HEK293T (cell line): ENCODE measurements around the gene RPL10.

Source experiments
- CTCF ChIA-PET: fragments of 350-600 bp; formaldehyde crosslinking; extraction: SDS; loops from one replicate; lab custom pipeline; 2021; ENCODE audit warnings: antibody characterized with exemption, inconsistent platforms; lab: Yijun Ruan, JAX
- POLR2A ChIA-PET: fragments of 350-600 bp; formaldehyde crosslinking; extraction: SDS; loops from one replicate; lab custom pipeline; 2020; ENCODE audit warnings: antibody characterized with exemption, inconsistent platforms; lab: Yijun Ruan, JAX
- DNase-seq: peaks from one replicate; pipeline ENCODE4 v3.0.0; 2012; ENCODE audit warnings: mixed read lengths; ENCODE audit errors: extremely low spot score
- ARNT ChIP-seq: fragments of 450-650 bp; IDR thresholded peaks from 2 replicates; pipeline ENCODE4 v1.6.1; 2017; ENCODE audit warnings: mild to moderate bottlenecking
- BHLHE40 ChIP-seq: fragments of 450-650 bp; IDR thresholded peaks from 2 replicates; pipeline ENCODE4 v1.6.1; 2016; ENCODE audit warnings: mild to moderate bottlenecking, moderate library complexity, borderline replicate concordance
- CTBP1 ChIP-seq: fragments of 450-650 bp; IDR thresholded peaks from 2 replicates; pipeline ENCODE4 v1.6.1; 2016; ENCODE audit warnings: borderline replicate concordance
- ELF4 ChIP-seq: fragments of 450-650 bp; IDR thresholded peaks from 2 replicates; pipeline ENCODE4 v1.6.1; 2017; ENCODE audit warnings: antibody characterized with exemption
- FOXA1 ChIP-seq: fragments of 450-650 bp; IDR thresholded peaks from 2 replicates; pipeline ENCODE4 v1.6.1; 2016; ENCODE audit warnings: mild to moderate bottlenecking
- FOXK2 ChIP-seq: fragments of 450-650 bp; IDR thresholded peaks from 2 replicates; pipeline ENCODE4 v1.6.1; 2016; ENCODE audit warnings: mild to moderate bottlenecking
- FOXM1 ChIP-seq: fragments of 450-650 bp; IDR thresholded peaks from 2 replicates; pipeline ENCODE4 v1.6.1; 2017; ENCODE audit warnings: mild to moderate bottlenecking, borderline replicate concordance
- HDGF ChIP-seq: fragments of 450-650 bp; IDR thresholded peaks from 2 replicates; pipeline ENCODE4 v1.6.1; 2017; ENCODE audit warnings: antibody characterized with exemption, borderline replicate concordance
- L3MBTL2 ChIP-seq: fragments of 450-650 bp; conservative IDR thresholded peaks from 2 replicates; pipeline ENCODE4 v1.6.1; 2016; ENCODE audit warnings: mild to moderate bottlenecking
- LEF1 ChIP-seq: fragments of 450-650 bp; IDR thresholded peaks from 2 replicates; pipeline ENCODE4 v1.6.1; 2017; ENCODE audit warnings: mild to moderate bottlenecking, borderline replicate concordance
- NFRKB ChIP-seq: fragments of 450-650 bp; IDR thresholded peaks from 2 replicates; pipeline ENCODE4 v1.6.1; 2016; ENCODE audit warnings: mild to moderate bottlenecking, moderate library complexity
- PKNOX1 ChIP-seq: fragments of 450-650 bp; IDR thresholded peaks from 2 replicates; pipeline ENCODE4 v1.6.1; 2016
- SP1 ChIP-seq: fragments of 450-650 bp; IDR thresholded peaks from 2 replicates; pipeline ENCODE4 v1.6.1; 2017
- SUZ12 ChIP-seq: fragments of 450-650 bp; IDR thresholded peaks from 2 replicates; pipeline ENCODE4 v1.6.1; 2016; ENCODE audit warnings: mild to moderate bottlenecking
- TARDBP ChIP-seq: fragments of 450-650 bp; IDR thresholded peaks from 2 replicates; pipeline ENCODE4 v1.6.1; 2016
- ZNF384 ChIP-seq: fragments of 450-650 bp; IDR thresholded peaks from 2 replicates; pipeline ENCODE4 v1.6.1; 2016

RPL10 gene

GRCh38 chrX:154370300-154371016 lies 27.7 kb upstream of the RPL10 start:
- ChIA-PET CTCF (interaction anchor here (0.5 to 1.0 kb wide), 2 partner anchors 13 to 178 kb away, joined by 3 read pairs; no protein-coding TSS in a partner anchor), POLR2A (interaction anchor here (1.0 to 2.2 kb wide), 7 partner anchors 9 to 350 kb away, joined by 3 to 7 read pairs (median 4); partner anchors contain the start of genes EMD and RPL10)
- DNase-seq, result no peak
- TF ChIP-seq HDGF (0 out of 2 replicates have a peak, but pooled peaks have one; percentile 43), ZNF384 (no peak), BHLHE40 (no peak)

GRCh38 chrX:154371017-154371788 lies 27.0 kb upstream of the RPL10 start:
- TF ChIP-seq HDGF (no peak), PKNOX1 (no peak), L3MBTL2 (peak; percentile 69), FOXM1 (peak; percentile 61; the same call in 1 of the 2 replicates), FOXA1 (no peak), CTBP1 (no peak)
- DNase-seq, result peak; percentile 87
- ChIA-PET CTCF (interaction anchor here (1.0 kb wide), 1 partner anchor 13 kb away, joined by 3 read pairs; no protein-coding TSS in a partner anchor), POLR2A (interaction anchor here (1.0 to 2.2 kb wide), 6 partner anchors 8 to 350 kb away, joined by 4 to 7 read pairs (median 4); partner anchors contain the start of genes EMD and RPL10)

- DNase-seq, result no peak
- TF ChIP-seq ELF4, result no peak
- no peak for TF ChIP-seq FOXM1
- ChIA-PET CTCF (no interaction called here), POLR2A (no interaction called here)
Measured at GRCh38 chrX:154371789-154372300, 26.3 kb upstream of the RPL10 start.

GRCh38 chrX:154372612-154373022 lies 25.6 kb upstream of the RPL10 start:
- POLR2A ChIA-PET, result interaction anchor here (1.2 to 1.9 kb wide), 4 partner anchors 9 to 47 kb away, joined by 3 to 10 read pairs (median 7); partner anchors contain the start of gene RPL10
- CTCF ChIA-PET, result interaction anchor here (0.6 to 2.0 kb wide), 15 partner anchors 9 to 173 kb away, joined by 3 to 20 read pairs (median 3); partner anchors contain the start of genes ATP6AP1 and SLC10A3
- DNase-seq, result no peak
- TF ChIP-seq ZNF384, result no peak
- TF ChIP-seq NFRKB, result no peak
- no peak for TF ChIP-seq SUZ12
- TF ChIP-seq SP1, result no peak
- TF ChIP-seq PKNOX1, result no peak
- no peak for TF ChIP-seq ELF4
- TF ChIP-seq FOXA1, result no peak
- TF ChIP-seq TARDBP, result no peak
- no peak for TF ChIP-seq BHLHE40
- no peak for TF ChIP-seq FOXM1
- TF ChIP-seq HDGF, result no peak
- no peak for TF ChIP-seq CTBP1
- no peak for TF ChIP-seq ARNT
- TF ChIP-seq FOXK2, result no peak
- TF ChIP-seq LEF1, result no peak
- no peak for TF ChIP-seq L3MBTL2

- TF ChIP-seq NFRKB (no peak), CTBP1 (peak; percentile 58; the same call in 1 of the 2 replicates)
- ChIA-PET POLR2A (interaction anchor here (0.8 to 1.9 kb wide), 6 partner anchors 8 to 154 kb away, joined by 3 to 10 read pairs (median 4); partner anchors contain the start of gene RPL10), CTCF (interaction anchor here (0.5 to 2.0 kb wide), 22 partner anchors 8 to 653 kb away, joined by 3 to 20 read pairs (median 3); partner anchors contain the start of genes ATP6AP1, FUNDC2, SLC10A3 and UBL4A)
- DNase-seq, result peak; percentile 60
Measured at GRCh38 chrX:154373340-154374306, 24.6 kb upstream of the RPL10 start.
